Measurements from ENCODE around the gene NADK. TPM values are rescaled to one million over a fixed set of nuclear protein-coding genes. Genes with fewer than 3 reads are reported as not detected.
A peak's percentile ranks its signal among the peaks of the same experiment; 100 is the strongest.

NADK gene
- total RNA-seq, 2 experiments from 2014 or later: 156 to 184 TPM

- Histone ChIP-seq H3K9me2 (ENCODE audit: insufficient read depth, low read length) (no peaks in the 10 kb centered on the region), H3K9me3 (ENCODE audit: low read length) (no peaks in the 10 kb centered on the region), H3K27ac (ENCODE audit: low read depth, low read length, poor library complexity, severe bottlenecking) (no peak overlapping the region), H3K79me2 (ENCODE audit: insufficient read depth, low read depth, low read length) (peaks cover 20% of the 10 kb centered on the region; the same call in 1 of the 2 replicates), H4K20me1 (ENCODE audit: insufficient read depth, low read length) (no peaks in the 10 kb centered on the region; the same call in 1 of the 2 replicates), H3K4me3 (ENCODE audit: low read depth, low read length, poor library complexity, severe bottlenecking) (no peak overlapping the region), H3K4me2 (ENCODE audit: low read length) (no peak overlapping the region), H2AFZ (ENCODE audit: low read length) (no peak overlapping the region), H3K36me3 (ENCODE audit: insufficient read depth, low read length) (peaks cover 98% of the 10 kb centered on the region), H3K4me1 (ENCODE audit: insufficient read depth, low read length, poor library complexity, severe bottlenecking) (peaks cover 10% of the 10 kb centered on the region)
- BruUV-seq (replicated peaks): no TSS peak
- ChIA-PET CTCF (ENCODE audit: unreplicated experiment) (no interaction called here), POLR2A (no interaction called here)
- TF ChIP-seq CTCF (conservative IDR thresholded peaks at IDR 0.05; ENCODE audit: low read length): no peak
- intact Hi-C loops (cut with micrococcal nuclease; ENCODE audit: unreplicated experiment): no loop called here
- DNase-seq (ENCODE audit: low spot score): no peak
Measured at GRCh38 chr1:1793481-1794244, 15.4 kb upstream of the NADK start.

GRCh38 chr1:1788646-1789431 lies 10.6 kb upstream of the NADK start:
- DNase-seq (ENCODE audit: low spot score): peak; percentile 45
- no peaks in the 10 kb centered on the region for H3K79me2 ChIP-seq (ENCODE audit: insufficient read depth, low read depth, low read length)
- POLR2A ChIA-PET: interaction anchor here (0.7 kb wide), 2 partner anchors 21 to 108 kb away, joined by 3 read pairs; no protein-coding TSS in a partner anchor

More at GRCh38 chr1:1788646-1789431, 10.6 kb upstream of the NADK start:
- TF ChIP-seq EZH2phosphoT487 (IDR thresholded peaks at IDR 0.05; ENCODE audit: borderline replicate concordance, low read depth, low read length) (no peak), CTCF (conservative IDR thresholded peaks at IDR 0.05; ENCODE audit: low read length) (peak; percentile 80)
- BruUV-seq (replicated peaks): no TSS peak
- H3K27ac ChIP-seq (ENCODE audit: low read depth, low read length, poor library complexity, severe bottlenecking): peak overlapping the region; percentile 36
- H3K36me3 ChIP-seq (ENCODE audit: insufficient read depth, low read length): peaks cover 92% of the 10 kb centered on the region
- CTCF ChIA-PET (ENCODE audit: unreplicated experiment): interaction anchor here (0.9 to 1.5 kb wide), 2 partner anchors 9 to 117 kb away, joined by 3 read pairs; no protein-coding TSS in a partner anchor
- peaks cover 6% of the 10 kb centered on the region for H3K4me1 ChIP-seq (ENCODE audit: insufficient read depth, low read length, poor library complexity, severe bottlenecking)
- no peaks in the 10 kb centered on the region for H3K9me3 ChIP-seq (ENCODE audit: low read length)
- H2AFZ ChIP-seq (ENCODE audit: low read length): no peak overlapping the region
- no peak overlapping the region for H3K4me2 ChIP-seq (ENCODE audit: low read length)
- intact Hi-C loops (cut with micrococcal nuclease; ENCODE audit: unreplicated experiment): no loop called here
- no peaks in the 10 kb centered on the region for H4K20me1 ChIP-seq (ENCODE audit: insufficient read depth, low read length)
- no peaks in the 10 kb centered on the region for H3K9me2 ChIP-seq (ENCODE audit: insufficient read depth, low read length)
- H3K4me3 ChIP-seq (ENCODE audit: low read depth, low read length, poor library complexity, severe bottlenecking): no peak overlapping the region

Measured in OCI-LY7 (cell line).